GM12801 (cell line): ENCODE measurements around the gene UBE2G1.

Experiments
- CTCF ChIP-seq: IDR thresholded peaks from one replicate; pipeline ENCODE4 v1.5.1; 2011; ENCODE audit warnings: control low read depth; ENCODE audit not compliant: insufficient read length; ENCODE audit errors: extremely low read depth

UBE2G1 gene

GRCh38 chr17:4366327-4367063 is at the start of gene UBE2G1:
TSS of gene UBE2G1 (minus strand) at chr17:4366675. CDS start at chr17:4366316, 359 bp downstream.
- no peak for TF ChIP-seq CTCF

- TF ChIP-seq CTCF, result no peak
Observed at GRCh38 chr17:4412933-4413831, 46.7 kb upstream of the UBE2G1 start.

DNA sequence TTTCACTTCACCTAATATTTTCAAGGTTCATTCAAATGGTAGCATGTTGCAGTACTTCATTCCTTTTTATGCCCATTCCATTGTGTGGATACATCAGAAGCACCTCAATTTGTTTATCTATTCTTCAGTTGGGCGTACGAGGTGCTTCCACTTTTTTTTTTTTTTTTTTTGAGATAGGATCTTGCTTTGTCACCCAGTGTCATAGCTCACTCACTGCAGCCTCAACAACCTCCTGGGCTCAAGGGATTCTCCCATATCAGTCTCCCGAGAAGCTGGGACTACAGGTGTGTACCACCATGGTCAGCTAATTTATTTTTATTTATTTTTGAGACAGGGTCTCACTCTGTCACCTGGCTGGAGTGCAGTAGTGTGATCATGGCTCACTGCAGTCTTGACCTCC is 44.7 kb upstream of the UBE2G1 start:
- TF ChIP-seq CTCF, result no peak

DNA sequence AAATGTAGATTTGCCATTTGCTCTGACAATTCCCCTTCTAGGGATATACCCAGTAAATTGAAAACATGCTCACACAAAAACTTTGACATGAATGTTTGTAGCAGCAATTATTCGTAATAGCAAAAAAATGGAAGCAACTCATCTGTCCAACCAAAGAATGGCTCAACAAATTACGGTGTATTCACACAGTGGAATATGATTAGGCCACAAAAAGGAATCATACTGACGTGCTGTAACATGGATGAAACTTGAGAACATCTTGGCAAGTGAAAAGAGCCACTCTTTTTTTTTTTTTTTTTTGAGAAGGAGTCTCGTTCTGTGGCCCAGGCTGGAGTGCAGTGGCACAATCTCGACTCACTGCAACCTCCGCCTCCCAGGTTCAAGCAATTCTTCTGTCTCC is 43.2 kb upstream of the UBE2G1 start:
- TF ChIP-seq CTCF, result no peak

DNA sequence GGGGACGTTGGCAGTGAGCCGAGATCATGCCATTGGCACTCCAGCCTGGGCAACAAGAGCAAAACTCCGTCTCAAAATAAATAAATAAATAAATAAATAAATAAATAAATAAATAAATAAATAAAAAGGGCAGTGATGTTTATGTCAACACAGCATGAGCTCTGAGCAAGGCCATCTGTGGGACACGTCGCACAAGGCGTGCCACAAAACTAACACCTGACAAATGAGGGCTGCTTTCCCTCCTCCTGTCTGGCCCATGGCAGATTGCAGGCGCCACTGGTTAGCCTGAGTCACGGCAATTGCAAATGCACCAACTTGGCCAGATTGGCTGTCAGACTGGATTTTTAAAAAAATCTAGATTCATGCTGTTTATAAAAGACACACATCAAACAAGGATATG is 41.4 kb upstream of the UBE2G1 start:
- TF ChIP-seq CTCF, result no peak

DNA sequence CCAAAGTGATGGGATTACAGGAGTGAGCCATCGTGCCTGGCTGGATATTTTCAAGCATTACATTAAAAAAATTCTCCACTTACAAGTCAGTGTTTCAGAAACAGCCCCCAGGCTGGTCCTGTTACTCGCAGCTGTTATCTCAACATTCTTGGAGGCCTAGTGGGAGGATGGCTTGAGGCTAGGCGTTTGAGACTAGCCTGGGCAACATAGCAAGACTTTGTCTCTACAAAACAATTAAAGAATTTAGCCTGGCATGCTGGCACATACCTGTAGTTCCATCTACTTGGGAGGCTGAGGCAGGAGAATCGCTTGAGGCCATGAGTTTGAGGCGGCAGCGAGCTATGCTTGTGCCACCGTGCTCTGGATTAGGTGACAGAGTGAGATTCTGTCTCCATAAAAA is 40.7 kb upstream of the UBE2G1 start:
- no peak for TF ChIP-seq CTCF

- no peak for TF ChIP-seq CTCF
Observed at GRCh38 chr17:4406386-4406785, 39.9 kb upstream of the UBE2G1 start.
